Keratinocyte (primary cell): ENCODE data around the gene NOX3.
"Not testable (repeated sequence)": the region's sequence is repeated elsewhere in the genome, so short reads cannot be mapped to it uniquely, and the experiment has no call there.

ENCODE experiments used
- CTCF ChIP-seq, 3 experiments: IDR thresholded peaks in 1 of 3; conservative IDR thresholded peaks in 1 of 3; optimal IDR thresholded peaks in 1 of 3; 2 replicates in 2 of 3; 3 replicates in 1 of 3; pipeline versions ENCODE3 to v1.5.1; 2011; ENCODE audit warnings: low read length in 3 of 3, mild to moderate bottlenecking in 3 of 3, moderate library complexity in 2 of 3, control low read depth in 1 of 3, inconsistent platforms in 1 of 3; ENCODE audit not compliant: insufficient read depth in 2 of 3; ENCODE audit errors: extremely low read depth in 1 of 3
- EZH2 ChIP-seq: IDR thresholded peaks from one replicate; pipeline ENCODE4 v1.6.1; 2012; ENCODE audit warnings: inconsistent platforms, mild to moderate bottlenecking, low read length, moderate library complexity

- TF ChIP-seq CTCF (optimal IDR thresholded peaks at IDR 0.05 in 1 of 3, IDR thresholded peaks at IDR 0.05 in 1 of 3, conservative IDR thresholded peaks at IDR 0.05 in 1 of 3; ENCODE audit: extremely low read depth in 1 of 3, insufficient read depth in 2 of 3, low read length in 3 of 3); EZH2: not testable (repeated sequence)
Measured at GRCh38 chr6:155364021-155364420, 91.6 kb downstream of the NOX3 start.
